ENCODE data around the gene PRKCA.

- no peak for TF ChIP-seq CTCF (IDR thresholded peaks at IDR 0.05)
- no peak for TF ChIP-seq POLR2A (IDR thresholded peaks at IDR 0.05)
Observed at GRCh38 chr17:66415366-66416206, 113.2 kb downstream of the PRKCA start.
